NCI-H1105 treated with DMSO at 0.1 percent for 48 hours (cell line): ENCODE measurements around the gene HTRA3.
"Not testable (repeated sequence)": the region's sequence is repeated elsewhere in the genome, so short reads cannot be mapped to it uniquely, and the experiment has no call there.

Experiments used
- DNase-seq: peaks from one replicate; lab custom pipeline; 2025; lab: John Stamatoyannopoulos, UW

Gene HTRA3

DNA sequence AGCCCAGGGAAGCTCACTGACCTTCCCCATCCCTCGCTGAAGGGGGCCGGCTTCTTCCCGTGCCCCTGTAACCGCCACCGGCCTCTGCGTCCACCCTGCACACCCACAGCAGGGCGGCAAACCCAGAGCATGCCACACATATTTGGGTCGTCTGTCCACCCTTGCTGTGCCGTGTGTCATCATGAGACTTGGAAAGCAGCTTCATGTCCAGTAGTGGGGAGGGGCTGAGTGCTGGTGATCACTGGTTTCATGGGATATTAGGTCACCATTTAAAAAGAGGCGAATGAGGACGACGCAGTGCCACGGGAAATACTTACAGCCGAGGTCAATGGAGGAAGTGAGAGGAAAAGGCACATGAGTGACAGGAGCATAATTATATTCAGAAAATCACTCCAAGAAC lies 74.8 kb downstream of the HTRA3 start:
- no peak for DNase-seq

DNA sequence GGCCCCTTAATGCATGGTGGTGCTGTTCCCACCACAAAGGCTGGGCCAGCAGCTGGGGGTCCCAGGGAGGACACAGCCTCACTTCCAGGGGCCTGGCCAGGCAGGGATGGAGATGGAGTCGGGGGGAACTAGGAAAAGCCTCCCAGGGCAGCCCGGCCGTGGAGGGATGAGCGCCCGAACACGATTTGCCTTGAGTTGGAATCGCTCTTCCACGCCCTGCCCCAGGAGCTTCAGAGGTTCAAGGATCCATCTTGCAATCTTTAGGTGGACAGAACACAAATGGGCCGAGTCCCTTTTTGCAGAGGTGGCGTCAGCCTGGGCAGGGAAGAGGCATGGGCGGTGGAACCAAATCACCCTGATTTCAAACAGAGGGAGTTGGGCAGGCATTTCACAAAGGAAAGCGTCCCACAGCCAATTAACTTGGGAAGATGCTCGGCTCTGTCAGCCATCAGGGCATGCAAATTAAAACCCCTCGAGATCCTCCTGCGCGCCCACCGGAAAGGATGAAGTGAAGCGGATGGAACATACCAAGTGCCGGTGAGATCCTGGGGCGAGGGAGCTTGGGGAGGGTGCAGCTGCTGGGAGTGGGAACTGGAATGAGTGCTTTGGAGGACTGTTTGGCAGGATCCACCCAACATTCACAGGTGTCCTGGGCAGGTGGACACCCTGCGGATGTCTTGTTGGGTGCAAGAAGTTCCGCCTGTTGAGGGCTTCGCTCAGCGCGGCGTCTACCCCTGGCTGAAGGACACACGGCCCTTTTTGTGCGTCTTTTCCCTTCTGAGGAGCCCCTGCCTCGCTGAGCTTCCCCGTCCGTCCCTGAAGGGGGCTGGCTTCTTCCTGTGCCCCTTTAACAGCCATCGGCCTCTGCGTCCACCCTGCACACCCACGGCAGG lies 75.7 kb downstream of the HTRA3 start:
- DNase-seq: no peak

DNA sequence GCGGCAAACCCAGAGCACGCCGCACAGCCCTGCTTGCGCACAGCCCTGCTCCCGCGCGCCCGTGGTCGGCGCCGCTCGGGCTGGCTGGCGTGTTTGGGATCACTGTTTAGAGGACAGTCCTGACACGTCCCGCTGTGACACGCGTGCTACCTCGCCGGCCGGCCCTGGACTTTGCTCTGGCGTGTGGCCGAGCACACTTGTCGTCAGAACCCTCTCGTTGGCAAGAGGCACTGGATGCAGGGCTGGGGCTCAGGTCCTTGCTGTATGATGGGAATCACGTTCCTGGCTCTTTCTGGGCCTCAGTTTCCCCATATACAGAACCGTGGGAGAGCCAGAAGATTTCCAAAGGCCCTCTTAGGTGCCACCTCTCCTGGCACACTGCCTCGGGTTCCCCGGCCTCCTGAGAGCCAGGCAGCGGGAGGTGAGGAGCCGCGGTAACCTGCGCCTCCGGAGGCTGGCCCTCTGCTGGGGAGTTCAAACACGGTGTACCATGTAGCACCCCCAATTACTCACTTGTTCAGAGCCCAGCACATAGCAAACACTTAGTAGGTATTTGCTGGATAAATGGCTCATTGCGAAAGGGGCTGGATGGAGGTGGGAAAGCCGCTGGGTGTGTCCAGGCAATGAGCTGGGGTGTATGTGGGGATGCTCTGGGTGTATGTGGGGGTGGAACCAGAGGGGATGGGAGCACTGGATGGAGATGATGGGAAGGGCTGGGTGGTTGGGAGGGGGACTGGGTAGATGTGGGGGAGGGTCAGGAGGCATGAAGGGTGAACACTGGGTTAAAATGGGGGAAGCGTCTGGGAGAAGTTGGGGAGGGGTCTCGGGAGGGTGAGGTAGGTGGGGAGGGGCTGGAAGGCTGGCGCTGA lies 76.6 kb downstream of the HTRA3 start:
- no peak for DNase-seq

DNA sequence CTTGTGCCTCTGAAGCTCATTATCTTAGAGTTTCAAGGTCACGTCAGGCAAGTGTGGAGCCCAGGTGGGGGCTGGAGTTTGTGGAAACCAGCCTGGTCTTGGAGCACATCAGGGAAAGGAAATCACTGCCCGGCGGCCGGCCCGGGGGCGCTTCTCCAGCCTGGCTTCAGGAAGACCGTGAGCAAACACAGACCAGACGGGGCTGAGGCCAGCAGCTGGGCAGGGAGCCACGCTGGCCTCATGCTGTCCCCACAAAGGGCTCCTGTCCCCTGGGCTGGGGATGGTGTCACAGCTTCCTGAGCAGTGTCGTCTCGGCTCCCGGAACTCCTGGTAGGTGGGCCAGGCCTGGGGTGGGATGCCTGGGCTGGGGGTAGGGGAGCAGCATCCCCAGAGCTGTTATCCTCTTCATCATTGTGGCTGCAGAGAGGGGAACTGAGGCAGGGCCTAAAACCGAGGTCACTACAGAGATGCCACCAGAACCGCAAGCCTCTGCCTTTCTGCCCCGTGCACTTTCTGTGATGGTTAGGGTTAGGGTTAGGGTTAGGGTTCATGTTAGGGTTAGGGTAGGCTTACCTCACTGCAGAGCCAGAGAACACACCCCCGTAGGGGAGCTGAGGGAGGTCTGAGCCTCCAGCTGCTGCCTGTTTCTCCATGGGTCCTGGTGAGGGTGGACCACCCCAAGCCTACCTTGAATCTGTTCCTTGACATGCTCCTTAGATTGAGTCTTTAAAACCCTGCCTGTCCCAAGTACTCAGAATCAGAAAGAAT lies 77.5 kb downstream of the HTRA3 start:
- DNase-seq: no peak

DNA sequence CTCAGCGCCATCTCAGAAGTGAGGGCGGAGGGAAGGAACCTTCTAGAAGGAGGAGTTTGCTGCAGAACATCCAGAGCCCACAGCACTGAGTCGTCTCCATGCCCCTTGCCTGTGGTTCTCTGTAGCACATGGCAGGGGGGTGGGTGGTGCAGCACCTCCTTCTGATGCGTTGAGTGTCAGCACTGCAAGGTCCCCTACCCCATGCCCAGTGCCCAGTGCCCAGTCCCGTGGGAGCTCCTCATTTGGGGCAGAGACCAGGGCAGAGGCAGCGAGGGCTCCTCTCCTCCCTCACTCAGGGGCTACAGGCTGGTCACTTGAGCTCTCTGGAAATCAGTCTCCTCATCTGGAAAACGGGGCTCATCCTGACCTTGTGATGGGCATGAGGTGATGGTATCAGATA lies 78.1 kb downstream of the HTRA3 start:
- DNase-seq: no peak

DNA sequence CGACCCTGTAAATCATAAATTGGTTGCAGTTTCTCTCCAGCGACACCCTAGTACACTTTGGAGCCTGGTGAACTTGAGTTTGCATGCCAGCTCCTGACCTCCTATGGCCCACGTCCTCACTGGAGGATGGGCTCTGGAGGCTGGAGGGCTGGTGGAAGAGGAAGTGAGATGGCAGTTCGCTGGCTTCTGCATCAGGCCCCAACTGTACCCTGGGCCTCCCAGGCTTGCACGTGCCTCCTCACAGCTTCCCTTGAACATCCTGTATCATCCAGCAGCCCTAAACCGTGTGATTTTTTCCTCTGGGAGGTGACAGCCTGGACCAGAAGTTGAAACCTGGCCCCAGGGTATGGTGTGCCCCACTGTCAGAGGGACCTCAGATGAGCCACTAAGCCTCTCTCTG lies 78.5 kb downstream of the HTRA3 start:
- no peak for DNase-seq

DNA sequence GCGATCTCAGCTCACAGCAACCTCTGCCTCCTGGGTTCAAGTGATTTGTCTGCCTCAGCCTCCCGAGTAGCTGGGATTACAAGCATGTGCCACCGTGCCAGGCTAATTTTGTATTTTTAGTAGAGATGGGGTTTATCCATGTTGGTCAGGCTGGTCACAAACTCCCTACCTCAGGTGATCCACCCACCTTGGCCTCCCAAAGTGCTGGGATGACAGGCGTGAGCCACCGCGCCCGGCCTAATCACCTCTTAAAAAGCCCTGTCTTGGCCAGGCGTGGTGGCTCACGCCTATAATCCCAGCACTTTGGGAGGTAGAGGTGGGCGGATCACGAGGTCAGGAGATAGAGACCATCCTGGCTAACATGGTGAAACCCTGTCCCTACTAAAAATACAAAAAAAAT lies 79.7 kb downstream of the HTRA3 start:
- not testable (repeated sequence) for DNase-seq

DNA sequence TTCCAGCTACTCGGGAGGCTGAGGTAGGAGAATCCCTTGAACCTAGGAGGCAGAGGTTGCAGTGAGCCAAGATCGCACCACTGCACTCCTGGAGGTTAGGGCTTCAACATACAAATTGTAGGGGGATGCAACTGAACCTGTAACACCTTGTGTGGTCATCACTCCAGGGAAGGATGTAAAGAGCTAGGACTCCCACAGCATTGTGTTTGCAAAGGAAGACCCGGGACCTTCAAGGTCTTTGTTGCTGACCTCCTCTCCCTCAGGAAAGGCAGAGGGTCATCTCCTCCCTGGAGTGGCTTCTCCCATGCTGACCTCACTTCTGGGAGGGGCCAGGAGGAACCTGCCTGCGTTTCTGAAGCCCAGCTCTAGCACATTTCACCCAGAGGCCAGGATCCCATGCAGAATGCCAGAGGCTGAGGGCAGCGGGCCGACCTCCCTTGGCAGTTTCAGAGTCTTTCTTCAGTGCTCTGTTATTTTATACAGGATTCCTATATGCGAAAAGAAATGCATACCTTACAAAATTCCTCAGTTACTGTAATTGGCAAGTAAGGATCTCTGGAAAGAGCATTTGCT lies 80.2 kb downstream of the HTRA3 start:
- no peak for DNase-seq

DNA sequence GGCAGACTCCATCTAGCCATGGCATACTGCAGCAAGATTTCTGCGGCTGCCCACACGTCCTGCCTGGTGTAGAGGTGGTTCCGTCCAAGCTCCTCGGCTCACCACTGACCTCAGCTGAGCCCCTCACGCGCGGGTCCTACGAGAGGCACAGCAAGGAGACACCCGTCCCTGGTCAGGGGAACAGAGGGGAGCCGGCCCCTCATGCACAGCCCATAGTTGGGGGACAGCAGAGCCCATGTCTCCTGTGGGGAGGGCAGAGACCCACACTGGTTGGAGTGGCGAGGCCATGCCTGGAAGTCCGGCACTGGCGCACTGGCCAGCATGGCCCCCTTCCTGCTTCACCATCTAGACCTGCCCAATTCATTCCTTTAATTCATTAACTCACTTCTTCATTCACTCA lies 80.8 kb downstream of the HTRA3 start:
- no peak for DNase-seq

DNA sequence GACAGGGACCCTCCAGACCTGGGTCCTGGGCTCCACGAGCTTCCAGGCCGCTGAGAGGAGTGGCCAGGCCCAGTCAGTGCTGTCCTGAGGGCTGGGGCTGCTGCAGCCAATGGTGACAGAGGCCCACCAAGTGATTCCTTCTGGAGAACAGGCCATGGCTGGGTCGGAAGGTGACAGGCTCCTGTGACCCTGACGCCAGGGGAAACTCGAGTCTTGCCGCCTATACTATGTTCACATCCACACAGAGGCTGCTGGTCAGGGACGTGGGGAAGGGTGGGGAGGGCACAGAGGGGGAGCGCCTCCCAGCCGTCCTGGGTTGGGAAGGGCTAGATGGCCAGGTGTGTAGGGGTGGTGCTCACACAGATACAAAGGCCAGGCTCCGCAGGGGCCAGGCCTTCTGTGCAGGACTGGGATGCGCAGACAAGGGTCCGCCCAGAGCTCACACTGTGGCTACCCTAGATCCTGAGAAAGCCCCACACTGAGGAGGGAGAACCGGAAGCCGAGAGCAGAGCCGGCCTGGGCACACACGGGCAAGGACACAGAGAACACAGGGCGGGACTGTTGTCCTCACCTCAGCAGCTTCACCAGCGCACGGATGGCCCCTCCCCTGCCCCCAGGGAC lies 81.4 kb downstream of the HTRA3 start:
- no peak for DNase-seq

DNA sequence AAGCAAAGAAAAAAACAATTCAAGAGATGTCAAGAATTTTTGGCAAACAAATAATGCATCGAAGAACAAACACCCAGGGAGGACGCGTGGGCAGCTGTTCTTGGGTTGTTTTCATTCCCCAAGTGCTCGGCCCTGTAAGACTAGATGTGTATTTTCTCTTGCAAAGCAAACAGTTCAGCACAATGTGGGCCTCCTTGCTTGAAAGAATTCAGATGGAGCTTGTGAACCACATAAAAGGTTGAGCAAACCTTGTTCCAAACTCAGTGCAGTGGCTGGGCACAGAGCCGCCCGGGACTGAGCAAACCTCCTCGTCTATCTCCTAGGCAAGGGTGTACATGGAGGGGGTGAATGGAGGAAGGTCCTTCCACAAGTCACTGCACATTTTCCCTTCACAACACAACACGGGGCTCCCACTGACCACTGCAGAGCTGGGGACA lies 82.4 kb downstream of the HTRA3 start:
- DNase-seq: no peak

DNA sequence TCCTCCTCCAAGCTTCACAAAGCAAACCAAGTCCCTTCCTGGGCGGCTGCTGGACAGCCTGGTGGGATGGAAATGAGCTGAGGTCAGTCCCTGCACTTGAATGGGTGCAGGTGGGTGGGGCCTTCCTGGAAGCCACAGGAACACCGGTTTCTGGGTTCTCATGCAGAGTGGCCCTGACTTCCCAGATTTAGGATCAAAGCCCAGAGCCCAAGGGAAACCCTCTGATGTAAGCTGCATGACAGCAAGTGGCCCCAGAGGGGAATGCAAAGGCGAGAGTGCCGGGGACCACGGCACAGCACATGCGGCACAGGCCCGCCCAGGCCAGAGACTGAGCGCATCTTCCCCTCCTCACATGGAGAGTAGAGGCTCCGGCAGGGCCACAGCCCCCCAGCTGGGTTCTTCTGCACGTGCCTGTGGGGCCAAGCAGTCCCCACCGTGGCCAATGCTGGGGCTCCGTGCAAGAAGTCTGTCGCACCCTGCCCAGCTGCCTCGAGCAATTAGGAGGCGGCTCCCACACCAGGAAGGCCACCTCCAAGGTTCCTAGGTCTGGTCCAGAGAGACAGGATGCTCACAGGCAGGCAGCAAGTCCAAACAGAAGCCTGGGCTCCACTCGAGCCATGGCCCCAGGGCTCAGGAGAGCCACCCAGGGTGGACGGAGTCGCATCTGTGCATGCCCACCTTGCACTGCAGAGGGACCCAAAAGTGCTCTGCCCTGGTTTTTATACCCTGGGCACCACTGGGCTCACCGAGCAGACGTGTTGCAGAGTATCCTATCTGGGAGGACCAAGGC lies 83.0 kb downstream of the HTRA3 start:
- DNase-seq: no peak

DNA sequence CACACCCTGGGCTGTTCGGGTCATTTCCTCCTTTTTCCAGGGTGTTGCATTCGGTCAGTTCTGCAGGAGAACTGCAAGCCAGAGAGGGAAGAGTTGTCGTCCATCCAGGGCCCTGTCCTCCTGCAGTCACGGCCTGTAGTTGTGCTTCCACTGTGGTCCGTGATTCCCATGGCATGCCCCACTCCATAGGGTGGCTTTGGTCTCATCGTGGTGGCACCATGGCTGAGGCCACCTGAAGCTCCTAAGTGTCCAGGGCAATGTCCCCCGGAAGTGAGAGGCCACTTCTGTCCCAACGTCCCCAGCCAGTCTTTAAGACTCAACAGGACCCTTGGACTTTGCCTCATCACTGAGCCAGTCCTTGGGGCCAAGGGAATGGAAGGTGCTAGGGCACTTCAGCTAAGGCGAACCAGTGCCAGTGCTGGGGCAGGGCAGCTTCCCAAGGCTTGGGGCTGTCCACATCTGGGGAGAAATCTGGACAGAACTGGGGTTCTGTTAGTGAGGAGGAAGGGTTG lies 83.7 kb downstream of the HTRA3 start:
- DNase-seq: no peak

DNA sequence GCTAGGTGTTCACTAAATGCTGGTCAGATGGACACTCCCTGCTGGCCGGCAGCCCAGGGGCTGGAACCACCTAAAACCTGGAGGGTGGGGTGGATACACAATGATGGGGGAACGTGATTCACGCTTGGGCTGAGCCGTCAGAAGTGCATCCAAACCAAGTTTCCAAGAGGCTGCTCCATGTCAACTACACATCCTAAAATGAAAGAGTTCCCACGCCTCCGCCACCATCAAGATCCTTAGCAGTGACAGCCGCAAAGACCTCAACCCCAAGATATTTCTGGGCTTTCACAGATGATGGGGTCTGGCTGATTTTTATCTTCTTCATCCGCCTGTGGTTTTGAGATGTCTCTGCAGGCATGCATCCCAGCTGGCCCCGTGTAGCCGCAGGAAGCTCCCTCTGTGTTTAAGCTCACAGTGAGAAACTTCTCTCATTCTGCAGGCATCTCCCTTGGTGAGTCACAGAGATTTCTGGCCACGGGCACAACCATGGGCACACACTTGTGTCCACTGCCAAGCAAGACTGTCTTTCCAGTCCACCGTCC lies 84.4 kb downstream of the HTRA3 start:
- no peak for DNase-seq

DNA sequence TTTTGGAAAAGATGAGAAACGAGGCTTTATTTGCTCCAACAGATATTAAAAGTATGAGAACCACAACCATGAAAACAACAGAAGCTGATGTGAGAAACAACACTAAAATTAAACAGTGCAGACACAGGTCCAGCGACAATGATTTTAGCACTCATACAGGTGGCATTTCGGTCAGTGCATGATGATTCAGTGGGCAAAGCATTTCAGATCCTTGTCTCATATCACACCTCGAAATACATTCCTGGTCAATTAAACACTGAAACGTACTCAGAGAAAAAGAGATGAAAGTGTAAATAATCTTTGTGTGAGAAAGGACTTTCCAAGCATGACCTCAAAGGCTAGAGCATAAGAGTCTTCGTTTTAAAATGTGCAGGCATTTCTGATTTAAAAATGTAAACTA lies 85.8 kb downstream of the HTRA3 start:
- DNase-seq: no peak

DNA sequence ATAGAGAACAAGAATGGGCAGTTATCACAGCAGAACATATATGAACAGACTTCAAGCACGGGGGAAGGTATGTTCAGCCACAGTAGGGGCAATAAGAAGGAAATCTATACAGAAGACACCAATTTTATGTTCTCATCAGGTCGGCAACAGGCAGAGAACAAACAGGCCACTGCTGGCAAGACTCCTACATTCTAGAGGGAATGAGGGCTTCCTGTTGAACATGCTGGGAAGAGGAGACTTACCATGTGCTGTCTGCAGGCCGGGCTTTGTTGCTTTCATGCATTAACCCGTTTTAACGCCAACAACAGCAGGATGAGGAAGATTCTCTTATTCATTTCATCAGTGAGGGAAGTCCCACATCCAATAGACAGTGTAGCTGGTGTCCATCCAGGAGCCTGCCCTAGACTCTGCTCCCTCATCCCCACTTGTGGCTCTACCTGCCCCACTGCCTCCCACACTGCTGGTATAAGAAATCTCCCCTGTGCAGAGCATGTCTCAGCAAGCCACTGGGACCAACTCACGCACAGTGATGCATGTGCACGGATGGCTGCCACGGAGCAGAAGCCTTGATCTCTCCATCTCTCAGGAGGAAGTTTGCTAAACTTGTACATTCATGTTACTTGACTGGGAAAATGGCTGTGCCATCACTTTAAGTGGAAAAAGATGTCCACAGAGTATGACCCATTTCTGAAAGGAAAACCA lies 86.5 kb downstream of the HTRA3 start:
- DNase-seq: no peak
